ENCODE data around the gene CAB39.

The CAB39 gene

GRCh38 chr2:230708204-230708603, 4.4 kb upstream of the CAB39 start:
- no peak for TF ChIP-seq TSHZ2 (CRISPR knock-in tag; IDR thresholded peaks at IDR 0.05)
- no peak for TF ChIP-seq OSR1 (CRISPR knock-in tag; IDR thresholded peaks at IDR 0.05)
- TF ChIP-seq ZFP3 (CRISPR knock-in tag; IDR thresholded peaks at IDR 0.05): no peak
- ATAC-seq: no peak

GRCh38 chr2:230711224-230711623, 1.4 kb upstream of the CAB39 start:
- no peak for TF ChIP-seq ZNF70 (CRISPR knock-in tag; IDR thresholded peaks at IDR 0.05)
- TF ChIP-seq TOX (CRISPR knock-in tag; IDR thresholded peaks at IDR 0.05; ENCODE audit: borderline replicate concordance): no peak
- TF ChIP-seq ZFP3 (CRISPR knock-in tag; IDR thresholded peaks at IDR 0.05): no peak
- no peak for TF ChIP-seq OSR1 (CRISPR knock-in tag; IDR thresholded peaks at IDR 0.05)
- no peak for TF ChIP-seq CSDC2 (CRISPR knock-in tag; IDR thresholded peaks at IDR 0.05)
- no peak for TF ChIP-seq ZC3H10 (CRISPR knock-in tag; IDR thresholded peaks at IDR 0.05)
- TF ChIP-seq ARNTL (CRISPR knock-in tag; IDR thresholded peaks at IDR 0.05; ENCODE audit: borderline replicate concordance, low read depth): no peak
- TF ChIP-seq GLIS3 (CRISPR knock-in tag; IDR thresholded peaks at IDR 0.05): no peak
- no peak for TF ChIP-seq CREB5 (CRISPR knock-in tag; IDR thresholded peaks at IDR 0.05; ENCODE audit: low read depth)
- TF ChIP-seq PATZ1 (CRISPR knock-in tag; IDR thresholded peaks at IDR 0.05; ENCODE audit: borderline replicate concordance): no peak
- no peak for TF ChIP-seq TCF4 (CRISPR knock-in tag; IDR thresholded peaks at IDR 0.05; ENCODE audit: borderline replicate concordance)
- no peak for TF ChIP-seq ISL1 (CRISPR knock-in tag; IDR thresholded peaks at IDR 0.05)
- TF ChIP-seq SNAI2 (CRISPR knock-in tag; IDR thresholded peaks at IDR 0.05): no peak
- no peak for TF ChIP-seq ZNF8 (CRISPR knock-in tag; IDR thresholded peaks at IDR 0.05)
- TF ChIP-seq RARB (CRISPR knock-in tag; IDR thresholded peaks at IDR 0.05): no peak
- no peak for TF ChIP-seq BACH2 (CRISPR knock-in tag; IDR thresholded peaks at IDR 0.05; ENCODE audit: borderline replicate concordance)
- TF ChIP-seq ESRRG (CRISPR knock-in tag; IDR thresholded peaks at IDR 0.05): no peak
- TF ChIP-seq POU6F1 (CRISPR knock-in tag; IDR thresholded peaks at IDR 0.05; ENCODE audit: borderline replicate concordance, low read depth): no peak
- TF ChIP-seq CSRNP3 (CRISPR knock-in tag; IDR thresholded peaks at IDR 0.05): no peak
- no peak for TF ChIP-seq TSHZ2 (CRISPR knock-in tag; IDR thresholded peaks at IDR 0.05)
- ATAC-seq: no peak

Measured in SK-N-SH treated with all-trans-retinoic acid at 6 μM for 48 hours (cell line).